Subcutaneous abdominal adipose tissue (tissue), 5 donors: ENCODE data around the gene PROK1.

Source experiments
- H3K27ac ChIP-seq: one replicate; pipeline ENCODE4 v1.7.0; 2013; ENCODE audit warnings: low read depth, mild to moderate bottlenecking, inconsistent platforms, low read length, moderate library complexity
- H3K27me3 ChIP-seq, 5 donors: one replicate each; pipeline ENCODE4 v1.7.0; 2013; ENCODE audit warnings: low read length in 5 of 5, inconsistent platforms in 1 of 5; ENCODE audit not compliant: control insufficient read depth in 5 of 5, insufficient read depth in 4 of 5
- H3K36me3 ChIP-seq, 5 donors: one replicate each; pipeline ENCODE4 v1.7.0; 2013; ENCODE audit warnings: low read length in 5 of 5; ENCODE audit not compliant: control insufficient read depth in 5 of 5, insufficient read depth in 5 of 5
- H3K4me1 ChIP-seq, 5 donors: one replicate each; pipeline ENCODE4 v1.7.0; 2013; ENCODE audit warnings: low read length in 5 of 5, mild to moderate bottlenecking in 3 of 5, moderate library complexity in 1 of 5; ENCODE audit not compliant: control insufficient read depth in 5 of 5, insufficient read depth in 5 of 5
- H3K4me3 ChIP-seq, 5 donors: one replicate each; pipeline ENCODE4 v1.7.0; 2013; ENCODE audit warnings: low read length in 5 of 5, low read depth in 1 of 5
- H3K9ac ChIP-seq, 5 donors: one replicate each; pipeline ENCODE4 v1.7.0; 2013; ENCODE audit warnings: low read length in 5 of 5, mild to moderate bottlenecking in 4 of 5, moderate library complexity in 3 of 5
- H3K9me3 ChIP-seq, 5 donors: one replicate each; pipeline ENCODE4 v1.7.0; 2013; ENCODE audit warnings: low read length in 5 of 5; ENCODE audit not compliant: control insufficient read depth in 5 of 5
- donor health status: healthy.
- donor health status: healthy.
- donor health status: healthy.
- donor health status: healthy.
- donor health status: healthy.

The PROK1 gene

GRCh38 chr1:110493059-110493699 lies 42.2 kb downstream of the PROK1 start:
- H3K27me3 ChIP-seq = no peaks in the 10 kb centered on the region
- no peaks in the 10 kb centered on the region for H3K9me3 ChIP-seq
- H3K4me1 ChIP-seq = peaks cover 0 to 20% (median 15%) of the 10 kb centered on the region in 5 donors
- no peak overlapping the region for H3K4me3 ChIP-seq
- H3K27ac ChIP-seq = no peak overlapping the region
- H3K9ac ChIP-seq = no peak overlapping the region
- H3K36me3 ChIP-seq = no peaks in the 10 kb centered on the region

DNA sequence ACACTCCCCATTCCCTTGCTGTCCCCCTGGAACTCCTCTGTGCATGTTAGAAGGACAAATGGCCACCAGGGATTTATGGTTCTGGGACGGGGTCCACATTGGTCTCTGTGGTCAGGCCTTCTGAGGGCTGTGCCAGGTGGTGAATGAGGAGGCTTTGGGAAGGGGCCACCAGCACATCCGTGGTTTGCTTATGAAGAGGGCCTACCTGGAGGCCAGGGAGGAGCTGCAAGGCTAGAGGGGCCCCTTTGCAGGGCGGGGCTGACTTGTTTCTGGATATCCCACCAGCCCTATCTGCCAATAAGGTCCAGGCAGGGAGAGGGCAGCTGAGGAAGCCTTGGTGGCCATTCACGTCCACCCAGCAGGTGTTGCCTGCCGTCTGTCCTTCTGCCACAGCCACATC lies 43.1 kb downstream of the PROK1 start:
- H3K4me1 ChIP-seq = peaks cover 0 to 20% (median 15%) of the 10 kb centered on the region in 5 donors
- H3K4me3 ChIP-seq = no peak overlapping the region
- H3K9me3 ChIP-seq = no peaks in the 10 kb centered on the region
- H3K27me3 ChIP-seq = peaks cover 0 to 2% (median 0%) of the 10 kb centered on the region in 5 donors
- H3K36me3 ChIP-seq = no peaks in the 10 kb centered on the region
- H3K27ac ChIP-seq = no peak overlapping the region
- H3K9ac ChIP-seq = no peak overlapping the region

DNA sequence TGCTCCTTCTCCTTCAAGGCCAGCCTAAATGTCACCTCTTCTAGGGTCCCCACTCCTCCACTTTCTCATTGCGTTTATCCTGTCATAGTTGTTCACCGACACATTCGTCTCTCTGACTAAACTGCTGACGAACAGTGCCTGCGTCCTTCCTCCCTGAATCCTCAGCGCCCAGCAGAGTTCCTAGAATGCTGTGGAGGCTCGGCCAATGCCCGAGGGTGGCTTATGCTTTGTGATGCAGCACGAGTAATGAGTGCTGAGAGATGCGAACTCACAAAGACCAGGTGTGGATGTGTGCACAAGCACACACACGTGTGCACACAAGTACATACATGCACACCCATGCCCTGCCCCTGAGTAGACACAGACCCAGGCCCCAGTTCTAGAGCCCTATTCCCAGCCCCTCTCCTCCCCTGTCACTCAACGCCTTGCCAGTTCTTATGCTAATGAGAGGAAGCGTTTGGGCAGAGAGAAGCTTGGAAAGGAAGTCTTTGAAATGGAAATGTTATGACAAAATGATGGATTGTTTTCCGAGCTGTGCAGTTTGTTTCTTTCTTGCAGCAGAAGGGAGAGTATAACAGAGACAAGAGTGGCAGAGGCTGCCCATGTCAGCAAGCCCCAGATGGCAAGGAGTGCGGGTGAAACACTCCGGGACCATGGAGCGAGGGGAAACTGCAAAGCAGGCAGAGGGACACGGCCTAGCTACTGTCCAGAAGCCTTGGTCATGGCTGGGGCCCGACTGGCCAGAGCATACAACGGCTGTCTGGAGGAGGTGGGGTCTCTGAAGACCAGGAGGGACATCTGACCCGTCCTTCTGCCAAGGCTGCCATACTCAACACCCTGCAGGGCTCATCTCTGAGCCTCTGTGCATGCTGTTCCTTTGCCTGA lies 43.8 kb downstream of the PROK1 start:
- no peaks in the 10 kb centered on the region for H3K36me3 ChIP-seq
- peaks cover 0 to 20% (median 15%) of the 10 kb centered on the region in 5 donors for H3K4me1 ChIP-seq
- peaks cover 0 to 2% (median 0%) of the 10 kb centered on the region in 5 donors for H3K27me3 ChIP-seq
- no peaks in the 10 kb centered on the region for H3K9me3 ChIP-seq
- H3K4me3 ChIP-seq = no peak overlapping the region
- H3K9ac ChIP-seq = no peak overlapping the region
- H3K27ac ChIP-seq = no peak overlapping the region

DNA sequence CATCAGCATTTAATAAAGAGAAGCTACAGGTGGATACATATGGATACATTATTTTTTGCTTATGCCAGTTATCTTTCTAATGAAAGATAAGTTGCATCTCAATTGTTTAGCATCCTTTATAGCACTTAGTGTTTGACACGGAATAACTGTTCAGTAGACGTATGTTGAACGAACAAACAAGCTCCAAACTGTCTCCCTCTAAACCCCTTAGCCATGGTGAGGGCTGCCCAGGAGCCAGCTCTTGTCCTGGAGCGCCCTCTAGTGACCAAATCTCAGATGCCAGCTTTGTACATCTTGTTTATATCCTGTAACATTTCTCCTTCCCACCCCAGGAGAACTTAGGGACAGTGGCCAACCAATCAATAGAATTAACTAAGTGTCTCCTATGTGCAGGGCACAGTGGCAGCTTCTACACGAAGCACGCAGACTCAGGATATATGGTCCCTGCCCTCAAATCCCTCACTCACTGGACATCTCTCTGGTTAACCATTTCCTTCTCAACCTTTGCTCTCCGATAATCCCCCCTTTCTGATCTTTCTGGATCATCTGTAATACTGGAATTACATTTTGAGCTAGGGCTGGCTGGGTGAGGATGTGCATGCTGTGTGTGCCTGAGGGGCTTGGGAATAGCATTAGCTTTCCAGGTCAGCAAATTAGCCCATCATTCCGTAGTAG lies 45.1 kb downstream of the PROK1 start:
- H3K27ac ChIP-seq = no peak overlapping the region
- no peaks in the 10 kb centered on the region for H3K36me3 ChIP-seq
- no peaks in the 10 kb centered on the region for H3K9me3 ChIP-seq
- peaks cover 0 to 20% (median 14%) of the 10 kb centered on the region in 5 donors for H3K4me1 ChIP-seq
- H3K4me3 ChIP-seq = no peak overlapping the region
- H3K9ac ChIP-seq = no peak overlapping the region
- H3K27me3 ChIP-seq = peaks cover 0 to 2% (median 0%) of the 10 kb centered on the region in 5 donors

DNA sequence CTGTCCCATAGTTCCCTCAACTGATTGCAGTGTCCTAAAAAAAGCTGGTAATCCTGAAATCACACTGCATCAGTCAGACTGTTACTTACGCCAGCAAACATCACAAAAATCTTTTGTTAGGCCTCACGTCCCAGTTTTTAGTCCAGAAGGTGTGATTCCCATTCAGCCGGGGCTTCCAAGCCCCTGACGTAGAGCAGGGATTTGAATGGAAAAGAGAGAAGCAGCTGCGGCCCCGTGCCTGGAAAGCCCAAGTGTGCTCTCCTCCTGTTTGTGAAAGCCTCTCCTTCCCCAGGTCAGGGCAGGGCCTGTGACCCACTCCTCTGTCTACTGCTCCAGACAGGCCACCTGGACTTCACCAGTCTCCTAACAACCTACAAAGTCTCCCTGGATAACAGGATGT lies 47.3 kb downstream of the PROK1 start:
- H3K9me3 ChIP-seq = no peaks in the 10 kb centered on the region
- H3K4me3 ChIP-seq = no peak overlapping the region
- no peak overlapping the region for H3K9ac ChIP-seq
- peaks cover 0 to 8% (median under 1%) of the 10 kb centered on the region in 5 donors for H3K4me1 ChIP-seq
- peaks cover 0 to 2% (median 0%) of the 10 kb centered on the region in 5 donors for H3K27me3 ChIP-seq
- H3K27ac ChIP-seq = no peak overlapping the region
- no peaks in the 10 kb centered on the region for H3K36me3 ChIP-seq

DNA sequence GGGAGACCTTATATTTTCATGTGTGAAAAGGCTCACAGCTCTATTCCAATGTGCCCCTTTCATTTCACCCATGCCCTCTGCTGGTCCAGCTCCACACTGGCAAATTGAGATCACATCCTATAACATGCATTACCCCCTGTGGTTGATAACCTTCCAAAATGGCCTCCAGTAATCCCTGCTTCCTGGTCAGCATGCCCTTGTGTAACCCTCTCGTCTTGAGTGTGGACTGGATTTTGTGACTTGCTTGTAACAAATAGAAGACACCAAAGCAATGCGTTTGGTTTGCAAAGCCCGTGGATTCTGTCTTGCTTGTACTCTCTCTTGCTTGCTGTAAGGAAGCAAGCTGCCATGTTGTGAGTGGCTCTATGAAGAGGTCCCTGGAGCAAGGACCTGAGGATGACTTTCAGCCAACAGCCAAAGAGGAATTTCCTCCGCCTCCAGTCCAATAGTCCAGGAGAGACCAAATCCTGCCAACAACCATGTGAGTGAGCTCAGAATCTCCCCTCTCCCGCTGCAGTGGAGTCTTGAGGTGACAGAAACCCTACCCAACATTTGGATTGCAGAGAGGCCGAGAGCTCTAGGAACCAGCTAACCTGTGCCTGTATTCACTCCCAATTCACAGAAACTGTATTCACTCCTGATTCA lies 50.7 kb downstream of the PROK1 start:
- H3K4me3 ChIP-seq = no peak overlapping the region
- H3K9me3 ChIP-seq = no peaks in the 10 kb centered on the region
- H3K4me1 ChIP-seq = peaks cover 0 to 9% (median 0%) of the 10 kb centered on the region in 5 donors
- H3K36me3 ChIP-seq = no peaks in the 10 kb centered on the region
- H3K27ac ChIP-seq = no peak overlapping the region
- no peak overlapping the region for H3K9ac ChIP-seq
- peaks cover 0 to 7% (median 0%) of the 10 kb centered on the region in 5 donors for H3K27me3 ChIP-seq

- Histone ChIP-seq H3K4me1 (peaks cover 0 to 6% (median under 1%) of the 10 kb centered on the region in 5 donors), H3K36me3 (no peaks in the 10 kb centered on the region), H3K27ac (no peak overlapping the region)
Observed at GRCh38 chr1:110502402-110503151, 51.6 kb downstream of the PROK1 start.

DNA sequence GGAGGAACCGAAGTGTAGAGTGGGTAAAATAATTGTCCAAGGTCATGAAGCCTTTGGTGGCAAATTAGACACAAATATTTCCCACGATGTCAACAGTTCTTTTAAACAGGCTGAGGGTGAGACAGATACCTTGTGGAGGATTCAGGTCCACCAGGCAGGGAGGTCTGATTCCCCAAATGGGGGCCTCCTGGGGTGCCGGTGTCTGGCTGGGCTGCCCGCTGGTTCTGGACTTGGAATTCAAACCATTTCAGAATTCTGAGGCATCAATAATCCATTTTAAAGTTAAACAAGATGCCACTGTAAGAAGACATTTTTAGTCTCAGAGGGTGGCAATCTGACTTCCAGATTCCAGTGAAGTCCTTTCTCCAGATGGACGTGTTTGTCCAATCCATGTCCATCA lies 52.5 kb downstream of the PROK1 start:
- peaks cover 0 to 15% (median 2%) of the 10 kb centered on the region in 5 donors for H3K4me1 ChIP-seq
- H3K27me3 ChIP-seq = peaks cover 0 to 7% (median 0%) of the 10 kb centered on the region in 5 donors
- no peak overlapping the region for H3K27ac ChIP-seq
- no peaks in the 10 kb centered on the region for H3K36me3 ChIP-seq
- no peak overlapping the region for H3K4me3 ChIP-seq
- no peak overlapping the region for H3K9ac ChIP-seq
- no peaks in the 10 kb centered on the region for H3K9me3 ChIP-seq

More at GRCh38 chr1:110502402-110503151, 51.6 kb downstream of the PROK1 start:
- H3K4me3 ChIP-seq = no peak overlapping the region
- H3K9me3 ChIP-seq = no peaks in the 10 kb centered on the region
- peaks cover 0 to 7% (median 0%) of the 10 kb centered on the region in 5 donors for H3K27me3 ChIP-seq
- no peak overlapping the region for H3K9ac ChIP-seq

DNA sequence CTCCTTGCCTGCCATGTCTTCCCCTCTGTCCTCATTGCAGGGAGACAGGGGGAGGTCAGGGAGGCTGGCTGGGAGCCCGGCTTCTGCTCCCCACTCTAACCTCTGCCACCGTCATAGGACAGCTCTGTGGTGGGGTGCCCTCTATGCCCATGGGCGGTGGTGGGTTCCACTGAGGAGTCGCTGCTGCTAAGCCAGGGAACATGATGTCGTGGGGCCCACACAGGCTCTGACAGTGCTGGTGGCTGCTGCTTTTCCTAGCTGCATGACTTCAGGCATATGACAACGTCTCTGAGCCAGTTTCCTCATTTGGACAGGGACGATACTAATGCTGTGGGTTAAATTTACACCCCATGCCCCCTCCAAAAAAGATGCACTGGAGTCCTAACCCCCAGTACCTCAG lies 53.3 kb downstream of the PROK1 start:
- no peak overlapping the region for H3K9ac ChIP-seq
- no peaks in the 10 kb centered on the region for H3K36me3 ChIP-seq
- H3K4me1 ChIP-seq = peaks cover 0 to 17% (median 2%) of the 10 kb centered on the region in 5 donors
- H3K27me3 ChIP-seq = peaks cover 0 to 7% (median 0%) of the 10 kb centered on the region in 5 donors
- no peaks in the 10 kb centered on the region for H3K9me3 ChIP-seq
- H3K4me3 ChIP-seq = no peak overlapping the region
- no peak overlapping the region for H3K27ac ChIP-seq
